ENCODE measurements around the gene TEX30. TPM values are rescaled to one million over a fixed set of nuclear protein-coding genes. Genes with fewer than 3 reads are reported as not detected.

The TEX30 gene
- polyA plus RNA-seq, 1 donor (not counting 4 experiments of a cell fraction or from before 2014, with no cell fraction given): 16.9 TPM

GRCh38 chr13:102807699-102808098, 34.1 kb upstream of the TEX30 start:
- Histone ChIP-seq H3K4me2 (ENCODE audit: control insufficient read depth, extremely low read depth, insufficient read depth, low read depth, low read length) (no peak overlapping the region), H3K27ac (ENCODE audit: control insufficient read depth, insufficient read depth, low read length) (no peak overlapping the region), H3K9me1 (ENCODE audit: control insufficient read depth, extremely low read depth, insufficient read depth, low read length) (no peaks in the 10 kb centered on the region), H3K79me2 (ENCODE audit: control insufficient read depth, insufficient read depth, low read length) (peaks cover 55% of the 10 kb centered on the region), H3K4me1 (ENCODE audit: control insufficient read depth, extremely low read depth, insufficient read depth, low read length) (peaks cover 4% of the 10 kb centered on the region), H3K9ac (ENCODE audit: control insufficient read depth, extremely low read depth, insufficient read depth, low read length) (no peak overlapping the region), H3K9me3 (ENCODE audit: control insufficient read depth, low read depth, low read length) (no peaks in the 10 kb centered on the region), H3K27me3 (ENCODE audit: control insufficient read depth, extremely low read depth, insufficient read depth, low read length) (no peaks in the 10 kb centered on the region), H4K20me1 (ENCODE audit: control insufficient read depth, extremely low read depth, insufficient read depth, low read length) (no peaks in the 10 kb centered on the region), H2AFZ (ENCODE audit: control insufficient read depth, low read length) (no peak overlapping the region), H3K36me3 (ENCODE audit: control insufficient read depth in 2 of 2, extremely low read depth in 1 of 2, insufficient read depth in 2 of 2, low read length in 2 of 2) (peaks cover 0 to 7% of the 10 kb centered on the region in 2 experiments), H3K4me3 (ENCODE audit: control insufficient read depth in 2 of 3, extremely low read depth in 1 of 3, insufficient read depth in 2 of 3, low read depth in 1 of 3, low read length in 3 of 3) (no peak overlapping the region)
- TF ChIP-seq EZH2 (IDR thresholded peaks at IDR 0.05; ENCODE audit: low read length): no peak
- no peak for TF ChIP-seq CTCF (optimal IDR thresholded peaks at IDR 0.05 in 1 of 3, IDR thresholded peaks at IDR 0.05 in 1 of 3, conservative IDR thresholded peaks at IDR 0.05 in 1 of 3; ENCODE audit: extremely low read depth in 1 of 3, insufficient read depth in 2 of 3, low read length in 3 of 3)
- dilution Hi-C loops (cut with MboI; ENCODE audit: extremely low pct_ligation_motif_present, low sequenced_read_pairs): no loop called here
- DNase-seq (ENCODE audit: low read depth, low spot score) (no peak), FAIRE-seq (no peak)

GRCh38 chr13:102805680-102806079, 32.1 kb upstream of the TEX30 start:
- no peak for FAIRE-seq
- H3K36me3 ChIP-seq (ENCODE audit: control insufficient read depth in 2 of 2, extremely low read depth in 1 of 2, insufficient read depth in 2 of 2, low read length in 2 of 2): peaks cover 0 to 11% of the 10 kb centered on the region in 2 experiments
- H3K9me1 ChIP-seq (ENCODE audit: control insufficient read depth, extremely low read depth, insufficient read depth, low read length): peaks cover 3% of the 10 kb centered on the region
- no peaks in the 10 kb centered on the region for H3K9me3 ChIP-seq (ENCODE audit: control insufficient read depth, low read depth, low read length)
- no peak overlapping the region for H3K27ac ChIP-seq (ENCODE audit: control insufficient read depth, insufficient read depth, low read length)
- no peak overlapping the region for H3K4me3 ChIP-seq (ENCODE audit: control insufficient read depth in 2 of 3, extremely low read depth in 1 of 3, insufficient read depth in 2 of 3, low read depth in 1 of 3, low read length in 3 of 3)
- no peaks in the 10 kb centered on the region for H3K27me3 ChIP-seq (ENCODE audit: control insufficient read depth, extremely low read depth, insufficient read depth, low read length)
- H2AFZ ChIP-seq (ENCODE audit: control insufficient read depth, low read length): no peak overlapping the region
- TF ChIP-seq CTCF (optimal IDR thresholded peaks at IDR 0.05 in 1 of 3, IDR thresholded peaks at IDR 0.05 in 1 of 3, conservative IDR thresholded peaks at IDR 0.05 in 1 of 3; ENCODE audit: extremely low read depth in 1 of 3, insufficient read depth in 2 of 3, low read length in 3 of 3): no peak
- TF ChIP-seq EZH2 (IDR thresholded peaks at IDR 0.05; ENCODE audit: low read length): no peak
- no peak for DNase-seq (ENCODE audit: low read depth, low spot score)
- H3K4me1 ChIP-seq (ENCODE audit: control insufficient read depth, extremely low read depth, insufficient read depth, low read length): peaks cover 6% of the 10 kb centered on the region
- peaks cover 62% of the 10 kb centered on the region for H3K79me2 ChIP-seq (ENCODE audit: control insufficient read depth, insufficient read depth, low read length)
- no peaks in the 10 kb centered on the region for H4K20me1 ChIP-seq (ENCODE audit: control insufficient read depth, extremely low read depth, insufficient read depth, low read length)
- H3K9ac ChIP-seq (ENCODE audit: control insufficient read depth, extremely low read depth, insufficient read depth, low read length): no peak overlapping the region
- H3K4me2 ChIP-seq (ENCODE audit: control insufficient read depth, extremely low read depth, insufficient read depth, low read depth, low read length): no peak overlapping the region
- dilution Hi-C loops (cut with MboI; ENCODE audit: extremely low pct_ligation_motif_present, low sequenced_read_pairs): no loop called here

All from keratinocyte (primary cell).